LNCAP (cell line): ENCODE data around the gene PABPC4L.

Experiments
- CTCF ChIP-seq: fragments of 450-650 bp; IDR thresholded peaks from 2 replicates; pipeline ENCODE4 v1.5.1; 2017; ENCODE audit warnings: mild to moderate bottlenecking

Gene PABPC4L

GRCh38 chr4:134201216-134202161 lies at the start of gene PABPC4L:
Gene PABPC4L, minus strand, starts transcription at chr4:134201789. Its CDS starts 770 bp downstream, at chr4:134201019.
- no peak for TF ChIP-seq CTCF

- TF ChIP-seq CTCF: no peak
These were observed 49.7 kb upstream of the PABPC4L start for GRCh38 chr4:134251322-134251721.

GRCh38 chr4:134243742-134244713 lies 42.4 kb upstream of the PABPC4L start:
- no peak for TF ChIP-seq CTCF

GRCh38 chr4:134219043-134219442 lies 17.5 kb upstream of the PABPC4L start:
- TF ChIP-seq CTCF: no peak

DNA sequence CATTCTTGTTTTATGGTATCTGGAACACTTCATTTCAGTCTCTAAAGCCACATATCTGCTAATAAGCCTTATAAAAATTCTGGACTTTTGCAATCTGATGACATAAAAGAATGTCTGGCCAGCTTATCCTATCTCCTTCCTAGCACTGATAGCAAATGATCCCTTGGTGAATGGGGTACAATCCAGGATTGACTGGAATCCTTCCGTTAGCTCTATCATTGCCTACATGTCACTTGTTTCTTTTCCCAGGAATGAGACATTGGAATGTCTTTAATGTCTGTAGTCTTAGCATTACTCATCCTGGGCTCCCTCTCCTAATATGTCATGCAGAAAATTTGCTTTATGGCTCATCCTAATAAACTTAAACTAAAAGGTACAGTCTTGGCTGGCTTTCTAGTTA lies 14.8 kb upstream of the PABPC4L start:
- no peak for TF ChIP-seq CTCF

DNA sequence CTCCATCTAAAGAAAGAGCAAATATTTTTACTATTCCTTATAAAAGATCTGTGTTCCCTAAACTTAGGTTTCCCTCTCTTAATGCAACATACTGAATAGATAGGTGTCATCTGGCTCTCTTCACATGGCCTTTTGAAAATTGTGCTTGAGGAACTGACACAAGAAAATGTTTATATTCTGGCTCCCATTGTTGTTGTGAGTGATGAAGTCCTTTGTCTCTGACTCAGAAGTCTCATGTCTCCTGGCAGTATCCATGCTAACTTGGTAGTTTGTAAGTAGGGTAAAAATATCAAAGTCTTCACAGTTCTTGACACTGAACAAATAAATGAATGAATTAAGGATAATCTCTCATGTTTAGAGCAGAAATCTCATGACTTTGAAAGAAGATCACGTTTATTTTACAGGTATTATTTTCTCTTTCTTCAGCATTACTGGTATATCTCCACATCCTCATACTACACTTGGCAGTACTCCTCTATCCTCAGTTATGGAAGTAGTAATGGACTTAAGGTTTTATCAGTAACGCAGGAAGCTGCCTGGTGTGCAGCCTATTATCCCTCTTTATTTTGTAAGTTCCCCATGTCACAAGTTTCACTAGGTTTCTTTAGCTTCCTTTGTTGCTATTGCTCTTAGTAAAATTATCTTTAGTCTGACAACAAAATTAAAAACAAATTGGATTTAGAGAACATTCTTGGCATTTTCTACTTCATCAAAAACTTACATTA lies 14.2 kb upstream of the PABPC4L start:
- TF ChIP-seq CTCF: no peak
